IMR-90 (cell line): ENCODE measurements around the gene ZNHIT2. TPM values are rescaled to one million over a fixed set of nuclear protein-coding genes. Genes with fewer than 3 reads are reported as not detected.

Source experiments
- ATAC-seq: fragments of 200-7000 bp; cut with Tn5 transposase; 2 replicates; pipeline ENCODE4 v1.9.1; 2020; ENCODE audit warnings: low read depth, mild to moderate bottlenecking, moderate library complexity
- BruUV-seq: library from RNA; stranded (reverse); fragments of 400-500 nt; replicated peaks from 2 replicates; lab custom pipeline; 2021; lab: Mats Ljungman, UMichigan
- CTCF ChIA-PET: fragments of 300-600 bp; formaldehyde crosslinking; extraction: SDS; loops from one replicate; lab custom pipeline; 2021; ENCODE audit warnings: antibody characterized with exemption; lab: Yijun Ruan, JAX
- POLR2A ChIA-PET: fragments of 300-600 bp; sonication (Branson Sonifier 250); formaldehyde crosslinking; loops from one replicate; lab custom pipeline; 2022; ENCODE audit warnings: antibody characterized with exemption; ENCODE audit not compliant: unreplicated experiment; lab: Charles Lee
- DNase-seq: peaks from one replicate; pipeline ENCODE4 v3.0.0; 2013
- H2AFZ ChIP-seq: replicated peaks from 2 replicates; pipeline ENCODE3; 2013; ENCODE audit warnings: low read length, mild to moderate bottlenecking; ENCODE audit not compliant: poor library complexity
- H2AK5ac ChIP-seq: 2 replicates; pipeline ENCODE4 v1.6.1; 2013; ENCODE audit warnings: low read depth, low read length, inconsistent platforms
- H2AK9ac ChIP-seq: replicated peaks from 2 replicates; pipeline ENCODE3; 2013; ENCODE audit warnings: mild to moderate bottlenecking, low read depth, low read length, moderate library complexity; ENCODE audit not compliant: poor library complexity
- H2BK120ac ChIP-seq: 2 replicates; pipeline ENCODE4 v1.6.1; 2013; ENCODE audit warnings: low read depth, low read length, inconsistent platforms
- H2BK15ac ChIP-seq: 3 replicates; pipeline ENCODE4 v1.6.1; 2013; ENCODE audit warnings: low read depth, low read length, inconsistent platforms
- H2BK20ac ChIP-seq: 2 replicates; pipeline ENCODE4 v1.6.1; 2013; ENCODE audit warnings: low read depth, mild to moderate bottlenecking, inconsistent platforms, low read length, moderate library complexity
- H2BK5ac ChIP-seq: 2 replicates; pipeline ENCODE4 v1.6.1; 2013; ENCODE audit warnings: mild to moderate bottlenecking, low read depth, low read length, inconsistent platforms; ENCODE audit not compliant: poor library complexity, severe bottlenecking
- H3K14ac ChIP-seq: replicated peaks from 2 replicates; pipeline ENCODE4 v1.6.1; 2013; ENCODE audit warnings: low read depth, low read length, inconsistent platforms
- H3K18ac ChIP-seq: 2 replicates; pipeline ENCODE4 v1.6.1; 2013; ENCODE audit warnings: low read depth, low read length, control low read depth
- H3K23ac ChIP-seq: 2 replicates; pipeline ENCODE4 v1.6.1; 2013; ENCODE audit warnings: low read depth, low read length, inconsistent platforms
- H3K27ac ChIP-seq: 2 replicates; pipeline ENCODE4 v1.5.1; 2013; ENCODE audit warnings: mild to moderate bottlenecking, control low read depth, low read length; ENCODE audit not compliant: insufficient read depth
- H3K27me3 ChIP-seq: 2 replicates; pipeline ENCODE4 v1.6.1; 2013; ENCODE audit warnings: low read length; ENCODE audit not compliant: control insufficient read depth, insufficient read depth
- H3K36me3 ChIP-seq: 2 replicates; pipeline ENCODE4 v1.6.1; 2013; ENCODE audit warnings: low read length, mixed read lengths; ENCODE audit not compliant: control insufficient read depth, insufficient read depth
- H3K4ac ChIP-seq: 2 replicates; pipeline ENCODE4 v1.6.1; 2013; ENCODE audit warnings: low read depth, low read length, inconsistent platforms
- H3K4me1 ChIP-seq: 2 replicates; pipeline ENCODE4 v1.6.1; 2013; ENCODE audit warnings: low read length, mixed read lengths; ENCODE audit not compliant: control insufficient read depth, insufficient read depth
- H3K4me2 ChIP-seq: 2 replicates; pipeline ENCODE4 v1.6.1; 2013; ENCODE audit warnings: low read depth, mild to moderate bottlenecking, control low read depth, low read length, moderate library complexity
- H3K4me3 ChIP-seq: 2 replicates; pipeline ENCODE4 v1.5.1; 2013; ENCODE audit warnings: low read depth, mild to moderate bottlenecking, control low read depth, low read length, moderate library complexity; ENCODE audit not compliant: insufficient read depth
- H3K56ac ChIP-seq: 2 replicates; pipeline ENCODE4 v1.6.1; 2013; ENCODE audit warnings: low read length, inconsistent platforms; ENCODE audit not compliant: insufficient read depth; ENCODE audit errors: extremely low read depth
- H3K79me1 ChIP-seq, 2 experiments: 2 replicates each; pipeline ENCODE4 v1.6.1; 2013; ENCODE audit warnings: low read length in 2 of 2, inconsistent platforms in 1 of 2, low read depth in 1 of 2
- H3K9ac ChIP-seq: 2 replicates; pipeline ENCODE4 v1.6.1; 2013; ENCODE audit warnings: low read depth, low read length, control low read depth
- H3K9me1 ChIP-seq: 2 replicates; pipeline ENCODE4 v1.6.1; 2013; ENCODE audit warnings: low read length, inconsistent platforms; ENCODE audit not compliant: insufficient read depth
- H3K9me3 ChIP-seq: 2 replicates; pipeline ENCODE4 v1.6.1; 2013; ENCODE audit warnings: low read length; ENCODE audit not compliant: control insufficient read depth, insufficient read depth
- H4K20me1 ChIP-seq: 2 replicates; pipeline ENCODE4 v1.6.1; 2013; ENCODE audit warnings: low read length, inconsistent platforms; ENCODE audit not compliant: insufficient read depth
- H4K5ac ChIP-seq: 2 replicates; pipeline ENCODE4 v1.6.1; 2013; ENCODE audit warnings: mild to moderate bottlenecking, low read depth, low read length, control low read depth
- H4K8ac ChIP-seq, 2 experiments: 2 replicates each; pipeline ENCODE4 v1.6.1; 2013; ENCODE audit warnings: low read depth in 2 of 2, low read length in 2 of 2, control low read depth in 1 of 2, inconsistent platforms in 1 of 2
- H4K91ac ChIP-seq: 2 replicates; pipeline ENCODE4 v1.6.1; 2013; ENCODE audit warnings: low read depth, low read length, inconsistent platforms; ENCODE audit not compliant: insufficient read depth
- BHLHE40 ChIP-seq: fragments of 150-350 bp; IDR thresholded peaks from 2 replicates; pipeline ENCODE4 v1.6.1; 2016; ENCODE audit warnings: mild to moderate bottlenecking, low read depth, low read length
- ELK1 ChIP-seq: fragments of 150-350 bp; IDR thresholded peaks from 2 replicates; pipeline ENCODE4 v1.6.1; 2016; ENCODE audit warnings: low read depth, mild to moderate bottlenecking, low read length, moderate library complexity, borderline replicate concordance
- WGBS, 2 experiments: methylation state at CpG; one replicate each; pipeline versions ENCODE4 v1.1.5 to v1.1.7; 2013; ENCODE audit warnings: missing lambda C conversion rate in 2 of 2; ENCODE audit not compliant: insufficient read length in 1 of 2; ENCODE audit errors: extremely low coverage in 2 of 2; 5-methylcytosine and 5-hydroxymethylcytosine counted together
- dilution Hi-C: fragments of 300-500 bp; cut with HindIII; formaldehyde crosslinking; loops from one replicate; pipeline ENCODE4 v1.14.3; 2018; ENCODE audit warnings: low sequenced_read_pairs; ENCODE audit not compliant: unreplicated experiment
- in situ Hi-C: fragments of 300-500 bp; cut with MboI; formaldehyde crosslinking; loops from 3 replicates; pipeline ENCODE4 v1.14.3; 2019; ENCODE audit warnings: low sequenced_read_pairs, inconsistent platforms, mixed read lengths
- intact Hi-C: fragments of 100-400 bp; cut with micrococcal nuclease; formaldehyde crosslinking; loops from 2 replicates; pipeline ENCODE4 v1.10.0; 2022
- polyA plus RNA-seq, 3 experiments: library from polyadenylated mRNA; depleted of rRNA; stranded (reverse); fragments of >200 nt; gene quantifications; 2 replicates each; pipeline ENCODE4 v1.2.3, GENCODE V29; 2012; ENCODE audit warnings: low replicate concordance in 1 of 3
- total RNA-seq: library from RNA; depleted of rRNA; stranded (reverse); fragments of >200 nt; gene quantifications from 2 replicates; pipeline ENCODE4 v1.2.3, GENCODE V29; 2012

Gene ZNHIT2
- total and polyA plus RNA-seq, 2 of the 4 experiments (the other 2 are of a cell fraction) = 3.9 to 5.9 TPM

- Histone ChIP-seq H3K18ac (no peak overlapping the region), H3K4me3 (no peak overlapping the region), H3K4ac (no peak overlapping the region), H3K23ac (no peak overlapping the region), H2BK20ac (no peak overlapping the region), H4K5ac (no peak overlapping the region), H3K4me1 (peaks cover 10% of the 10 kb centered on the region), H4K20me1 (no peaks in the 10 kb centered on the region), H4K91ac (no peak overlapping the region), H3K9me3 (no peaks in the 10 kb centered on the region), H3K79me1 (no peaks in the 10 kb centered on the region), H3K56ac (no peak overlapping the region), H3K36me3 (no peaks in the 10 kb centered on the region), H3K9me1 (peaks cover 10% of the 10 kb centered on the region; the same call in 1 of the 2 replicates), H3K9ac (no peak overlapping the region), H3K14ac (no peak overlapping the region), H2AK9ac (no peak overlapping the region), H4K8ac (no peak overlapping the region), H2BK5ac (no peak overlapping the region), H3K27me3 (no peaks in the 10 kb centered on the region), H3K27ac (no peak overlapping the region), H2BK15ac (no peak overlapping the region), H2AK5ac (no peak overlapping the region), H2BK120ac (no peak overlapping the region), H3K4me2 (no peak overlapping the region), H2AFZ (no peak overlapping the region)
- BruUV-seq = no TSS peak
- intact Hi-C loops (no loop called here), in situ Hi-C loops (no loop called here), dilution Hi-C loops (no loop called here)
- no peak for TF ChIP-seq ELK1
- TF ChIP-seq BHLHE40 = no peak
- 80% methylated on average over 1 of the region's 3 CpGs; no CpG with 5 or more reads in 1 of the 2 experiments for WGBS, 2 experiments
- POLR2A ChIA-PET = no interaction called here
- DNase-seq (no peak), ATAC-seq (no peak)
- CTCF ChIA-PET = no interaction called here
Measured at GRCh38 chr11:65166893-65167292, 49.4 kb upstream of the ZNHIT2 start.
